ENCODE data around the gene ZBTB37.
"Not testable (repeated sequence)": the region's sequence is repeated elsewhere in the genome, so short reads cannot be mapped to it uniquely, and the experiment has no call there.

Gene ZBTB37

GRCh38 chr1:173889885-173890284 lies 21.7 kb downstream of the ZBTB37 start:
- no peak overlapping the region for H3K4me3 ChIP-seq (ENCODE audit: low read length)
- DNase-seq (ENCODE audit: low read depth, low spot score), result no peak

- no peak for DNase-seq (ENCODE audit: low read depth, low spot score)
- H3K4me3 ChIP-seq (ENCODE audit: low read length), result no peak overlapping the region
Measured at GRCh38 chr1:173893611-173894010, 25.4 kb downstream of the ZBTB37 start.

- H3K4me3 ChIP-seq (ENCODE audit: low read length), result no peak overlapping the region
- DNase-seq (ENCODE audit: low read depth, low spot score), result no peak
Measured at GRCh38 chr1:173894189-173894588, 26.0 kb downstream of the ZBTB37 start.

GRCh38 chr1:173900427-173900826 lies 32.2 kb downstream of the ZBTB37 start:
- H3K4me3 ChIP-seq (ENCODE audit: low read length), result no peak overlapping the region
- DNase-seq (ENCODE audit: low read depth, low spot score), result no peak

GRCh38 chr1:173900992-173901391 lies 32.8 kb downstream of the ZBTB37 start:
- H3K4me3 ChIP-seq (ENCODE audit: low read length), result no peak overlapping the region
- no peak for DNase-seq (ENCODE audit: low read depth, low spot score)

- H3K4me3 ChIP-seq (ENCODE audit: low read length), result no peak overlapping the region
- no peak for DNase-seq (ENCODE audit: low read depth, low spot score)
Measured at GRCh38 chr1:173903827-173904531, 35.8 kb downstream of the ZBTB37 start.

GRCh38 chr1:173913111-173913510 lies 44.9 kb downstream of the ZBTB37 start:
- H3K4me3 ChIP-seq (ENCODE audit: low read length), result no peak overlapping the region
- no peak for DNase-seq (ENCODE audit: low read depth, low spot score)

- peak; percentile 42 for DNase-seq (ENCODE audit: low read depth, low spot score)
- no peak overlapping the region for H3K4me3 ChIP-seq (ENCODE audit: low read length)
Measured at GRCh38 chr1:173914366-173914871, 46.2 kb downstream of the ZBTB37 start.

- H3K4me3 ChIP-seq (ENCODE audit: low read length), result no peak overlapping the region
- DNase-seq (ENCODE audit: low read depth, low spot score), result no peak
Measured at GRCh38 chr1:173915596-173915995, 47.4 kb downstream of the ZBTB37 start.

GRCh38 chr1:173916667-173917066 lies 48.5 kb downstream of the ZBTB37 start:
- H3K4me3 ChIP-seq (ENCODE audit: low read length), result no peak overlapping the region
- no peak for DNase-seq (ENCODE audit: low read depth, low spot score)

GRCh38 chr1:173917149-173917548 lies 49.0 kb downstream of the ZBTB37 start, which contains the start of gene SERPINC1:
TSS of gene SERPINC1 (minus strand) at chr1:173917327. CDS start at chr1:173917259, 68 bp downstream.
- no peak within 1 kb of the TSS for H3K4me3 ChIP-seq (ENCODE audit: low read length)

GRCh38 chr1:173917635-173918493 lies 49.7 kb downstream of the ZBTB37 start:
- DNase-seq (ENCODE audit: low read depth, low spot score), result no peak
- H3K4me3 ChIP-seq (ENCODE audit: low read length), result no peak overlapping the region

More at GRCh38 chr1:173917149-173917548, 49.0 kb downstream of the ZBTB37 start, which contains the start of gene SERPINC1:
- DNase-seq (ENCODE audit: low read depth, low spot score), result no peak

GRCh38 chr1:173920861-173921260 lies 52.7 kb downstream of the ZBTB37 start:
- no peak for DNase-seq (ENCODE audit: low read depth, low spot score)

GRCh38 chr1:173925306-173926242 lies 57.4 kb downstream of the ZBTB37 start:
- DNase-seq (ENCODE audit: low read depth, low spot score), result no peak
- H3K4me3 ChIP-seq (ENCODE audit: low read length), result no peak overlapping the region

More at GRCh38 chr1:173920861-173921260, 52.7 kb downstream of the ZBTB37 start:
- no peak overlapping the region for H3K4me3 ChIP-seq (ENCODE audit: low read length)

GRCh38 chr1:173930541-173930940 lies 62.4 kb downstream of the ZBTB37 start:
- not testable (repeated sequence) for H3K4me3 ChIP-seq (ENCODE audit: low read length); DNase-seq (ENCODE audit: low read depth, low spot score)

GRCh38 chr1:173934440-173934839 lies 66.3 kb downstream of the ZBTB37 start:
- DNase-seq (ENCODE audit: low read depth, low spot score), result no peak
- H3K4me3 ChIP-seq (ENCODE audit: low read length), result no peak overlapping the region

GRCh38 chr1:173937062-173937461 lies 68.9 kb downstream of the ZBTB37 start:
- H3K4me3 ChIP-seq (ENCODE audit: low read length), result no peak overlapping the region
- DNase-seq (ENCODE audit: low read depth, low spot score), result no peak

GRCh38 chr1:173946380-173946921 lies 78.3 kb downstream of the ZBTB37 start:
- no peak for DNase-seq (ENCODE audit: low read depth, low spot score)
- no peak overlapping the region for H3K4me3 ChIP-seq (ENCODE audit: low read length)

- no peak for DNase-seq (ENCODE audit: low read depth, low spot score)
- H3K4me3 ChIP-seq (ENCODE audit: low read length), result no peak overlapping the region
Measured at GRCh38 chr1:173948594-173948993, 80.4 kb downstream of the ZBTB37 start.
